Measurements from ENCODE around the gene MNS1.

The MNS1 gene

GRCh38 chr15:56495053-56495452 lies 30.1 kb upstream of the MNS1 start:
- Histone ChIP-seq H3K36me3 (ENCODE audit: insufficient read depth, low read length) (peaks cover 5% of the 10 kb centered on the region; the same call in 1 of the 2 replicates), H3K79me2 (ENCODE audit: insufficient read depth, low read length) (no peaks in the 10 kb centered on the region), H3K27me3 (ENCODE audit: insufficient read depth, low read length) (no peaks in the 10 kb centered on the region), H2AFZ (ENCODE audit: low read length) (peak overlapping the region; percentile 81), H3K27ac (ENCODE audit: low read depth, low read length, poor library complexity, severe bottlenecking) (peak overlapping the region; percentile 87), H3K9ac (ENCODE audit: low read length) (peak overlapping the region; percentile 3; the same call in 1 of the 2 replicates), H3K4me1 (ENCODE audit: insufficient read depth, low read length, severe bottlenecking) (peaks cover 67% of the 10 kb centered on the region), H3K9me3 (ENCODE audit: low read length) (peaks cover 5% of the 10 kb centered on the region), H3K4me2 (ENCODE audit: low read length) (no peak overlapping the region), H3K9me2 (ENCODE audit: low read depth, low read length) (no peaks in the 10 kb centered on the region), H3F3A (ENCODE audit: insufficient read depth, low read length) (no peaks in the 10 kb centered on the region), H4K20me1 (ENCODE audit: insufficient read depth, low read length) (no peaks in the 10 kb centered on the region), H3K4me3 (ENCODE audit: low read depth, low read length, poor library complexity, severe bottlenecking) (no peak overlapping the region)
- no peak for TF ChIP-seq EZH2 (IDR thresholded peaks at IDR 0.05; ENCODE audit: borderline replicate concordance, low read length)
- no peak for TF ChIP-seq CTCF (IDR thresholded peaks at IDR 0.05; ENCODE audit: low read length)

GRCh38 chr15:56492791-56493555 lies 28.0 kb upstream of the MNS1 start:
- Histone ChIP-seq H3K27me3 (ENCODE audit: insufficient read depth, low read length) (no peaks in the 10 kb centered on the region), H2AFZ (ENCODE audit: low read length) (no peak overlapping the region), H3F3A (ENCODE audit: insufficient read depth, low read length) (no peaks in the 10 kb centered on the region), H4K20me1 (ENCODE audit: insufficient read depth, low read length) (no peaks in the 10 kb centered on the region), H3K9ac (ENCODE audit: low read length) (peak overlapping the region; percentile 36; the same call in 1 of the 2 replicates), H3K9me2 (ENCODE audit: low read depth, low read length) (no peaks in the 10 kb centered on the region), H3K9me3 (ENCODE audit: low read length) (peaks cover 2% of the 10 kb centered on the region), H3K4me1 (ENCODE audit: insufficient read depth, low read length, severe bottlenecking) (peaks cover 67% of the 10 kb centered on the region), H3K79me2 (ENCODE audit: insufficient read depth, low read length) (no peaks in the 10 kb centered on the region), H3K4me2 (ENCODE audit: low read length) (peak overlapping the region; percentile 19; the same call in 1 of the 2 replicates), H3K27ac (ENCODE audit: low read depth, low read length, poor library complexity, severe bottlenecking) (peak overlapping the region; percentile 87), H3K36me3 (ENCODE audit: insufficient read depth, low read length) (peaks cover under 1% of the 10 kb centered on the region; the same call in 1 of the 2 replicates), H3K4me3 (ENCODE audit: low read depth, low read length, poor library complexity, severe bottlenecking) (no peak overlapping the region)
- no peak for TF ChIP-seq CTCF (IDR thresholded peaks at IDR 0.05; ENCODE audit: low read length)
- no peak for TF ChIP-seq EZH2 (IDR thresholded peaks at IDR 0.05; ENCODE audit: borderline replicate concordance, low read length)

- H3K9ac ChIP-seq (ENCODE audit: low read length): peak overlapping the region; percentile 36; the same call in 1 of the 2 replicates
- H3K9me2 ChIP-seq (ENCODE audit: low read depth, low read length): no peaks in the 10 kb centered on the region
- no peaks in the 10 kb centered on the region for H3F3A ChIP-seq (ENCODE audit: insufficient read depth, low read length)
- H3K4me3 ChIP-seq (ENCODE audit: low read depth, low read length, poor library complexity, severe bottlenecking): no peak overlapping the region
- H3K4me1 ChIP-seq (ENCODE audit: insufficient read depth, low read length, severe bottlenecking): peaks cover 65% of the 10 kb centered on the region
- no peaks in the 10 kb centered on the region for H3K27me3 ChIP-seq (ENCODE audit: insufficient read depth, low read length)
- no peaks in the 10 kb centered on the region for H3K36me3 ChIP-seq (ENCODE audit: insufficient read depth, low read length)
- no peaks in the 10 kb centered on the region for H4K20me1 ChIP-seq (ENCODE audit: insufficient read depth, low read length)
- no peaks in the 10 kb centered on the region for H3K79me2 ChIP-seq (ENCODE audit: insufficient read depth, low read length)
- TF ChIP-seq CTCF (IDR thresholded peaks at IDR 0.05; ENCODE audit: low read length) (no peak), EZH2 (IDR thresholded peaks at IDR 0.05; ENCODE audit: borderline replicate concordance, low read length) (no peak)
- no peaks in the 10 kb centered on the region for H3K9me3 ChIP-seq (ENCODE audit: low read length)
- H3K4me2 ChIP-seq (ENCODE audit: low read length): peak overlapping the region; percentile 19; the same call in 1 of the 2 replicates
- no peak overlapping the region for H2AFZ ChIP-seq (ENCODE audit: low read length)
- H3K27ac ChIP-seq (ENCODE audit: low read depth, low read length, poor library complexity, severe bottlenecking): peak overlapping the region; percentile 87
Observed at GRCh38 chr15:56492236-56492635, 27.3 kb upstream of the MNS1 start.
